H1 (cell line): Measurements from ENCODE around the gene CGGBP1. TPM values are rescaled to one million over a fixed set of nuclear protein-coding genes. Genes with fewer than 3 reads are reported as not detected.

Experiments
- CTCF ChIA-PET: fragments of 300-600 bp; sonication (Branson Sonifier 250); formaldehyde crosslinking; loops from one replicate; lab custom pipeline; 2021; ENCODE audit not compliant: partially characterized antibody; lab: Charles Lee
- POLR2A ChIA-PET: fragments of 300-600 bp; sonication (Branson Sonifier 250); formaldehyde crosslinking; loops from one replicate; lab custom pipeline; 2021; ENCODE audit warnings: inconsistent platforms; ENCODE audit not compliant: partially characterized antibody; lab: Charles Lee
- DNase-seq, 2 experiments: peaks; one replicate each; pipeline versions ENCODE4 v3.0.0 to v3.0.0-alpha.2; 2010 to 2022; ENCODE audit warnings: low spot score in 2 of 2, low read depth in 1 of 2, mixed read lengths in 1 of 2
- FAIRE-seq: peaks from 2 replicates; lab custom pipeline; 2011; peaks lifted over from hg19 to GRCh38; lab: Jason Lieb, UNC
- H2AFZ ChIP-seq: 2 replicates; pipeline ENCODE4 v1.8.1; 2012; ENCODE audit warnings: low read length, inconsistent platforms
- H2AK5ac ChIP-seq: 2 replicates; pipeline ENCODE4 v1.6.1; 2013; ENCODE audit warnings: low read depth, low read length
- H2BK120ac ChIP-seq: replicated peaks from 2 replicates; pipeline ENCODE3; 2013; ENCODE audit warnings: low read depth, low read length, inconsistent platforms
- H2BK12ac ChIP-seq: 2 replicates; pipeline ENCODE4 v1.6.1; 2013; ENCODE audit warnings: low read depth, low read length
- H2BK15ac ChIP-seq: 2 replicates; pipeline ENCODE4 v1.6.1; 2013; ENCODE audit warnings: low read length
- H2BK20ac ChIP-seq: 2 replicates; pipeline ENCODE4 v1.6.1; 2013; ENCODE audit warnings: low read length
- H2BK5ac ChIP-seq: 2 replicates; pipeline ENCODE4 v1.6.1; 2013; ENCODE audit warnings: low read depth, low read length
- H3K14ac ChIP-seq: 2 replicates; pipeline ENCODE4 v1.6.1; 2013; ENCODE audit warnings: inconsistent platforms; ENCODE audit not compliant: insufficient read length
- H3K18ac ChIP-seq: 2 replicates; pipeline ENCODE4 v1.6.1; 2013; ENCODE audit warnings: low read length; ENCODE audit errors: extremely low read depth
- H3K23ac ChIP-seq: 2 replicates; pipeline ENCODE4 v1.6.1; 2013; ENCODE audit warnings: inconsistent platforms; ENCODE audit not compliant: insufficient read length
- H3K23me2 ChIP-seq: 2 replicates; pipeline ENCODE4 v1.6.1; 2013; ENCODE audit warnings: low read depth, low read length
- H3K27ac ChIP-seq: 2 replicates; pipeline ENCODE4 v1.6.1; 2011; ENCODE audit warnings: low read depth, low read length, inconsistent platforms
- H3K27me3 ChIP-seq, 4 experiments: replicated peaks in 1 of 4; 1 replicate in 1 of 4; 2 replicates in 3 of 4; pipeline versions ENCODE4 v1.6.1 to v1.8.1; 2011 to 2013; ENCODE audit warnings: low read length in 3 of 4, mild to moderate bottlenecking in 3 of 4, inconsistent platforms in 2 of 4, mixed read lengths in 2 of 4, moderate library complexity in 1 of 4; ENCODE audit not compliant: control insufficient read depth in 3 of 4, insufficient read depth in 3 of 4; ENCODE audit errors: extremely low read depth in 1 of 4
- H3K36me3 ChIP-seq, 4 experiments: 2 replicates each; pipeline versions ENCODE4 v1.6.1 to v1.8.1; 2011 to 2013; ENCODE audit warnings: mild to moderate bottlenecking in 4 of 4, low read length in 3 of 4, moderate library complexity in 2 of 4, control low read depth in 1 of 4, inconsistent platforms in 1 of 4; ENCODE audit not compliant: insufficient read depth in 4 of 4, control insufficient read depth in 2 of 4
- H3K4ac ChIP-seq: replicated peaks from 2 replicates; pipeline ENCODE3; 2013; ENCODE audit warnings: low read length, low read depth, mixed read lengths, inconsistent platforms; ENCODE audit not compliant: insufficient read length
- H3K4me1 ChIP-seq, 4 experiments: replicated peaks in 1 of 4; 1 replicate in 1 of 4; 2 replicates in 3 of 4; pipeline versions ENCODE4 v1.6.1 to v1.8.1; 2011 to 2013; ENCODE audit warnings: low read length in 3 of 4, inconsistent platforms in 2 of 4, mixed read lengths in 1 of 4; ENCODE audit not compliant: insufficient read depth in 4 of 4, control insufficient read depth in 3 of 4
- H3K4me2 ChIP-seq, 2 experiments: 2 replicates each; pipeline versions ENCODE4 v1.6.1 to v1.8.1; 2011 to 2013; ENCODE audit warnings: low read depth in 2 of 2, low read length in 2 of 2, control low read depth in 1 of 2, inconsistent platforms in 1 of 2, mild to moderate bottlenecking in 1 of 2; ENCODE audit not compliant: insufficient read depth in 1 of 2
- H3K4me3 ChIP-seq, 4 experiments: fragments of 200-600, 300-600 bp in 1 of 4; sonication (generic), shearing (Covaris generic), sonication (Bioruptor Twin) in 1 of 4; 2 replicates each; pipeline versions ENCODE4 v1.5.1 to v1.8.1; 2011 to 2016; ENCODE audit warnings: low read length in 4 of 4, low read depth in 3 of 4, control low read depth in 2 of 4, inconsistent platforms in 2 of 4, mild to moderate bottlenecking in 2 of 4, mixed read lengths in 1 of 4, moderate library complexity in 1 of 4; ENCODE audit not compliant: insufficient read depth in 2 of 4; ENCODE audit errors: extremely low read depth in 1 of 4
- H3K56ac ChIP-seq: replicated peaks from 2 replicates; pipeline ENCODE3; 2013; ENCODE audit warnings: low read depth, mild to moderate bottlenecking, mixed read lengths, low read length, inconsistent platforms; ENCODE audit not compliant: insufficient read length
- H3K79me1 ChIP-seq: 2 replicates; pipeline ENCODE4 v1.6.1; 2013; ENCODE audit warnings: low read depth, low read length, control low read depth
- H3K79me2 ChIP-seq, 2 experiments: 2 replicates each; pipeline versions ENCODE4 v1.6.1 to v1.8.1; 2012 to 2013; ENCODE audit warnings: low read length in 2 of 2, mild to moderate bottlenecking in 2 of 2, inconsistent platforms in 1 of 2; ENCODE audit not compliant: insufficient read depth in 2 of 2, control insufficient read depth in 1 of 2
- H3K9ac ChIP-seq, 4 experiments: replicated peaks in 1 of 4; 1 replicate in 1 of 4; 2 replicates in 3 of 4; pipeline versions ENCODE4 v1.6.1 to v1.8.1; 2011 to 2013; ENCODE audit warnings: low read depth in 3 of 4, low read length in 3 of 4, control low read depth in 2 of 4, mild to moderate bottlenecking in 2 of 4, moderate library complexity in 2 of 4, inconsistent platforms in 1 of 4; ENCODE audit errors: extremely low read depth in 1 of 4
- H3K9me3 ChIP-seq, 2 experiments: 2 replicates each; pipeline versions ENCODE4 v1.6.1 to v1.8.1; 2012 to 2013; ENCODE audit warnings: mild to moderate bottlenecking in 2 of 2, moderate library complexity in 2 of 2, control low read depth in 1 of 2, inconsistent platforms in 1 of 2, low read depth in 1 of 2, low read length in 1 of 2, mixed read lengths in 1 of 2; ENCODE audit not compliant: insufficient read depth in 2 of 2
- H4K20me1 ChIP-seq, 2 experiments: replicated peaks in 1 of 2; 2 replicates each; pipeline versions ENCODE3 to v1.8.1; 2011 to 2013; ENCODE audit warnings: inconsistent platforms in 2 of 2, low read length in 2 of 2, mild to moderate bottlenecking in 1 of 2; ENCODE audit not compliant: insufficient read depth in 2 of 2, control insufficient read depth in 1 of 2
- H4K5ac ChIP-seq: 2 replicates; pipeline ENCODE4 v1.6.1; 2013; ENCODE audit warnings: low read length, low read depth, mixed read lengths, inconsistent platforms; ENCODE audit not compliant: insufficient read length
- H4K8ac ChIP-seq: 2 replicates; pipeline ENCODE4 v1.8.0; 2013; ENCODE audit warnings: mild to moderate bottlenecking, moderate library complexity, low read length, inconsistent platforms; ENCODE audit not compliant: insufficient read depth; ENCODE audit errors: extremely low read depth
- H4K91ac ChIP-seq: replicated peaks from 2 replicates; pipeline ENCODE3; 2013; ENCODE audit warnings: low read length, mixed read lengths, inconsistent platforms; ENCODE audit not compliant: insufficient read length
- FOSL1 ChIP-seq: IDR thresholded peaks from 2 replicates; pipeline ENCODE4 v1.6.1; 2011; ENCODE audit warnings: mild to moderate bottlenecking, low read depth, low read length, moderate library complexity; ENCODE audit not compliant: insufficient read depth
- GTF2F1 ChIP-seq: IDR thresholded peaks from 2 replicates; pipeline ENCODE4 v1.6.1; 2012; ENCODE audit warnings: low read depth, low read length, improper control_type of control experiment, borderline replicate concordance
- POLR2AphosphoS5 ChIP-seq: IDR thresholded peaks from 2 replicates; pipeline ENCODE4 v1.6.1; 2011; ENCODE audit warnings: low read depth, low read length
- SUZ12 ChIP-seq: fragments of 200-600 bp; sonication (generic); IDR thresholded peaks from 2 replicates; pipeline ENCODE4 v1.6.1; 2012; ENCODE audit warnings: mild to moderate bottlenecking, inconsistent platforms, low read length, moderate library complexity, mixed read lengths
- TAF1 ChIP-seq: IDR thresholded peaks from 2 replicates; pipeline ENCODE4 v1.6.1; 2011; ENCODE audit warnings: mild to moderate bottlenecking, low read depth, low read length
- WGBS, 2 experiments: shearing (Covaris generic) in 1 of 2; methylation state at CpG; one replicate each; pipeline versions ENCODE4 v1.1.6 to v1.1.7; 2013 to 2015; ENCODE audit warnings: low lambda C conversion rate in 2 of 2, mixed read lengths in 2 of 2, inconsistent platforms in 1 of 2, low coverage in 1 of 2, missing lambda C conversion rate in 1 of 2; ENCODE audit not compliant: insufficient replicate concordance in 2 of 2, insufficient coverage in 1 of 2, insufficient read length in 1 of 2; ENCODE audit errors: extremely low coverage in 1 of 2, missing lambda C conversion rate in 1 of 2; 5-methylcytosine and 5-hydroxymethylcytosine counted together
- polyA plus RNA-seq, 7 experiments: library from polyadenylated mRNA; depleted of rRNA in 3 of 7; stranded (reverse) in 5 of 7; unstranded in 2 of 7; fragments of >200 nt in 5 of 7; fragments of 200-250 nt in 2 of 7; gene quantifications; 1 replicate in 5 of 7; 2 replicates in 1 of 7; 4 replicates in 1 of 7; pipeline versions ENCODE4 v1.2.1 to v1.2.3, GENCODE V29; 2011 to 2013; ENCODE audit warnings: missing spikeins in 2 of 7, mixed read lengths in 2 of 7
- total RNA-seq: library from RNA; stranded (reverse); fragmentation: NEBNext Ultra II Directional; extraction: Animal tissue kit (Norgen Biotek cat#: 25700); gene quantifications from 2 replicates; pipeline ENCODE4 v1.2.1, GENCODE V29; 2021

Gene CGGBP1
- total and polyA plus RNA-seq, 2 of the 8 experiments (the other 6 are each of a cell fraction or from before 2014, with no cell fraction given): 22.9 to 61.4 TPM

GRCh38 chr3:88028876-88029275 lies 29.9 kb downstream of the CGGBP1 start:
- H3K56ac ChIP-seq: no peak overlapping the region
- TF ChIP-seq POLR2AphosphoS5 (no peak), TAF1 (no peak), SUZ12 (no peak), GTF2F1 (no peak), FOSL1 (no peak)
- no peaks in the 10 kb centered on the region for H3K23me2 ChIP-seq
- no peak overlapping the region for H2BK5ac ChIP-seq
- no peak overlapping the region for H4K8ac ChIP-seq
- H3K4me1 ChIP-seq: no peaks in the 10 kb centered on the region
- H4K5ac ChIP-seq: no peak overlapping the region
- DNase-seq (no peak), FAIRE-seq (no peak)
- 95% methylated on average over 2 of the region's 2 CpGs; no CpG with 5 or more reads in 1 of the 2 experiments for WGBS, 2 experiments
- H3K79me1 ChIP-seq: no peaks in the 10 kb centered on the region
- H4K91ac ChIP-seq: no peak overlapping the region
- H2AFZ ChIP-seq: no peak overlapping the region; the same call in 1 of the 2 replicates
- H2BK120ac ChIP-seq: no peak overlapping the region
- H2AK5ac ChIP-seq: no peak overlapping the region
- H2BK20ac ChIP-seq: no peak overlapping the region
- no peak overlapping the region for H3K4me3 ChIP-seq
- H3K9ac ChIP-seq: no peak overlapping the region
- peaks cover 0 to 1% of the 10 kb centered on the region in 2 experiments for H4K20me1 ChIP-seq
- CTCF ChIA-PET: interaction anchor here (0.6 to 0.9 kb wide), 2 partner anchors 12 to 193 kb away, joined by 3 read pairs; no protein-coding TSS in a partner anchor
- H3K14ac ChIP-seq: no peak overlapping the region
- H2BK12ac ChIP-seq: no peak overlapping the region
- 0 out of 4 replicates have a peak, but pooled peaks cover 0 to 6% of the 10 kb centered on the region in 2 experiments for H3K9me3 ChIP-seq
- H2BK15ac ChIP-seq: no peak overlapping the region
- H3K79me2 ChIP-seq: no peaks in the 10 kb centered on the region
- no peak overlapping the region for H3K23ac ChIP-seq
- H3K36me3 ChIP-seq: no peaks in the 10 kb centered on the region
- POLR2A ChIA-PET: no interaction called here
- H3K18ac ChIP-seq: no peak overlapping the region
- no peak overlapping the region for H3K27ac ChIP-seq
- no peaks in the 10 kb centered on the region for H3K27me3 ChIP-seq
- no peak overlapping the region for H3K4ac ChIP-seq
- no peak overlapping the region for H3K4me2 ChIP-seq
